SK-N-SH (cell line): ENCODE results near the gene SAG.

Experiments
- EZH2phosphoT487 ChIP-seq: fragments of 200-600 bp; sonication (generic); IDR thresholded peaks from 2 replicates; pipeline ENCODE4 v1.6.1; 2017; ENCODE audit warnings: low read depth, mixed run types, mild to moderate bottlenecking, antibody characterized with exemption, moderate library complexity, borderline replicate concordance
- FOXM1 ChIP-seq: IDR thresholded peaks from 2 replicates; pipeline ENCODE4 v1.4.0; 2012; ENCODE audit warnings: low read depth, mild to moderate bottlenecking
- GATA2 ChIP-seq: sonication (generic); formaldehyde crosslinking; IDR thresholded peaks from 2 replicates; pipeline ENCODE4 v1.5.0; 2020; ENCODE audit warnings: mild to moderate bottlenecking, missing genetic modification reagents
- NRF1 ChIP-seq: IDR thresholded peaks from 2 replicates; pipeline ENCODE4 v1.6.1; 2012; ENCODE audit warnings: low read depth, mild to moderate bottlenecking, low read length
- POLR2AphosphoS5 ChIP-seq: IDR thresholded peaks from 2 replicates; pipeline ENCODE4 v1.6.1; 2012; ENCODE audit warnings: low read depth, low read length
- RCOR1 ChIP-seq: fragments of 150-350 bp; IDR thresholded peaks from 2 replicates; pipeline ENCODE4 v1.6.1; 2017; ENCODE audit warnings: antibody characterized with exemption, low read length
- REST ChIP-seq: IDR thresholded peaks from 2 replicates; pipeline ENCODE4 v1.6.1; 2012; ENCODE audit warnings: mild to moderate bottlenecking, low read depth, low read length, moderate library complexity
- SIN3A ChIP-seq: IDR thresholded peaks from 2 replicates; pipeline ENCODE4 v1.6.1; 2012; ENCODE audit warnings: low read depth, mild to moderate bottlenecking, low read length, moderate library complexity, borderline replicate concordance
- YY1 ChIP-seq: IDR thresholded peaks from 2 replicates; pipeline ENCODE4 v1.4.0; 2012; ENCODE audit warnings: low read depth, mild to moderate bottlenecking
- ZBTB33 ChIP-seq: IDR thresholded peaks from 2 replicates; pipeline ENCODE4 v1.4.0; 2012; ENCODE audit warnings: low read depth, borderline replicate concordance
- TF ChIP-seq, protein P1 (sequence below): fragments of 200-600 bp; sonication (generic); IDR thresholded peaks from 2 replicates; pipeline ENCODE4 v1.6.1; 2017; ENCODE audit warnings: antibody characterized with exemption, mild to moderate bottlenecking, moderate library complexity
- TF ChIP-seq, protein P2 (sequence below): IDR thresholded peaks from 2 replicates; pipeline ENCODE4 v1.4.0; 2012; ENCODE audit warnings: low read depth

DNA sequence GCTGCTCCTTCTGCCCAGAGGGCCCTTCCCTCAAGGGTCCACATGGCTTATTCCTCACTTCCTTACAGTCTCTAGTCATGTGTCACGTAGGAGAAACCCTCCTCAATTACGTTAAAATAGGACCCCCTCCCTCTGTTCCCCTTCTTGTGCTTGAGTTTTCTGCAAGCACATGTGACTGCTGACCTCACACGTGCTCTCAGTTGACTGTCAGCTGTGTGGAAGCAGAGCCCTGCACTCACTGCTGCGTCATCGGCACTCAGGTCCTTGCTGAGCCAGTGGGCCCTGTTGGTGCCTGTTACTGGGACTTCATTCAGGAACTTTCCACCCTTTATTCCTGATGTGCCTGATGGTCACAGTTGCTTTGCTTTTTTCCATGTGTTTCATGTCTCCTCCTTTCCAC lies 45.1 kb upstream of the SAG start:
- TF ChIP-seq EZH2phosphoT487 (no peak), ZBTB33 (no peak), NRF1 (no peak), SIN3A (no peak), POLR2AphosphoS5 (no peak), RCOR1 (no peak), FOXM1 (no peak), YY1 (no peak), REST (no peak), GATA2 (CRISPR knock-in tag) (no peak)
- TF ChIP-seq, protein P1, sequence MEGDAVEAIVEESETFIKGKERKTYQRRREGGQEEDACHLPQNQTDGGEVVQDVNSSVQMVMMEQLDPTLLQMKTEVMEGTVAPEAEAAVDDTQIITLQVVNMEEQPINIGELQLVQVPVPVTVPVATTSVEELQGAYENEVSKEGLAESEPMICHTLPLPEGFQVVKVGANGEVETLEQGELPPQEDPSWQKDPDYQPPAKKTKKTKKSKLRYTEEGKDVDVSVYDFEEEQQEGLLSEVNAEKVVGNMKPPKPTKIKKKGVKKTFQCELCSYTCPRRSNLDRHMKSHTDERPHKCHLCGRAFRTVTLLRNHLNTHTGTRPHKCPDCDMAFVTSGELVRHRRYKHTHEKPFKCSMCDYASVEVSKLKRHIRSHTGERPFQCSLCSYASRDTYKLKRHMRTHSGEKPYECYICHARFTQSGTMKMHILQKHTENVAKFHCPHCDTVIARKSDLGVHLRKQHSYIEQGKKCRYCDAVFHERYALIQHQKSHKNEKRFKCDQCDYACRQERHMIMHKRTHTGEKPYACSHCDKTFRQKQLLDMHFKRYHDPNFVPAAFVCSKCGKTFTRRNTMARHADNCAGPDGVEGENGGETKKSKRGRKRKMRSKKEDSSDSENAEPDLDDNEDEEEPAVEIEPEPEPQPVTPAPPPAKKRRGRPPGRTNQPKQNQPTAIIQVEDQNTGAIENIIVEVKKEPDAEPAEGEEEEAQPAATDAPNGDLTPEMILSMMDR, result no peak
- TF ChIP-seq, protein P2, sequence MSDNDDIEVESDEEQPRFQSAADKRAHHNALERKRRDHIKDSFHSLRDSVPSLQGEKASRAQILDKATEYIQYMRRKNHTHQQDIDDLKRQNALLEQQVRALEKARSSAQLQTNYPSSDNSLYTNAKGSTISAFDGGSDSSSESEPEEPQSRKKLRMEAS, result no peak
